BE2C (cell line): ENCODE measurements around the gene CENPQ.

Experiments
- DNase-seq: peaks from one replicate; pipeline ENCODE4 v3.0.0-alpha.2; 2020
- H3K27me3 ChIP-seq: fragments of 250-450 bp; sonication (Bioruptor Pico); 2 replicates; pipeline ENCODE4 v1.5.1; 2020; ENCODE audit warnings: mild to moderate bottlenecking
- H3K36me3 ChIP-seq: fragments of 250-450 bp; sonication (Bioruptor Pico); 2 replicates; pipeline ENCODE4 v1.5.1; 2020; ENCODE audit warnings: mild to moderate bottlenecking
- H3K4me1 ChIP-seq: fragments of 250-450 bp; sonication (Bioruptor Pico); 2 replicates; pipeline ENCODE4 v1.5.1; 2020
- H3K4me3 ChIP-seq: 2 replicates; pipeline ENCODE4 v1.5.1; 2011; ENCODE audit warnings: low read depth, low read length
- H3K9me3 ChIP-seq: fragments of 250-450 bp; sonication (Bioruptor Pico); 2 replicates; pipeline ENCODE4 v1.5.1; 2020
- CTCF ChIP-seq: IDR thresholded peaks from 2 replicates; pipeline ENCODE4 v1.5.1; 2012; ENCODE audit warnings: mild to moderate bottlenecking, low read depth, low read length

CENPQ gene

GRCh38 chr6:49514571-49515484 lies 51.7 kb downstream of the CENPQ start:
- no peaks in the 10 kb centered on the region for H3K36me3 ChIP-seq
- no peaks in the 10 kb centered on the region for H3K4me1 ChIP-seq
- TF ChIP-seq CTCF = no peak
- H3K27me3 ChIP-seq = peaks cover 18% of the 10 kb centered on the region
- no peak for DNase-seq
- H3K9me3 ChIP-seq = no peaks in the 10 kb centered on the region
- H3K4me3 ChIP-seq = no peak overlapping the region

GRCh38 chr6:49515485-49516146 lies 52.4 kb downstream of the CENPQ start:
- no peak for TF ChIP-seq CTCF
- no peak overlapping the region for H3K4me3 ChIP-seq
- peaks cover 18% of the 10 kb centered on the region for H3K27me3 ChIP-seq
- H3K4me1 ChIP-seq = no peaks in the 10 kb centered on the region
- no peak for DNase-seq
- H3K9me3 ChIP-seq = no peaks in the 10 kb centered on the region
- H3K36me3 ChIP-seq = no peaks in the 10 kb centered on the region

- H3K4me1 ChIP-seq = no peaks in the 10 kb centered on the region
- TF ChIP-seq CTCF = no peak
- H3K27me3 ChIP-seq = peaks cover 18% of the 10 kb centered on the region
- DNase-seq = no peak
- H3K9me3 ChIP-seq = no peaks in the 10 kb centered on the region
- no peak overlapping the region for H3K4me3 ChIP-seq
- no peaks in the 10 kb centered on the region for H3K36me3 ChIP-seq
Observed at GRCh38 chr6:49516147-49516505, 53.0 kb downstream of the CENPQ start.

- no peak for DNase-seq
- Histone ChIP-seq H3K4me3 (no peak overlapping the region), H3K4me1 (no peaks in the 10 kb centered on the region), H3K36me3 (no peaks in the 10 kb centered on the region), H3K27me3 (peaks cover 19% of the 10 kb centered on the region), H3K9me3 (no peaks in the 10 kb centered on the region)
- no peak for TF ChIP-seq CTCF
Observed at GRCh38 chr6:49517919-49518318, 54.7 kb downstream of the CENPQ start.

- Histone ChIP-seq H3K27me3 (peaks cover 9% of the 10 kb centered on the region), H3K4me1 (no peaks in the 10 kb centered on the region), H3K4me3 (no peak overlapping the region), H3K36me3 (no peaks in the 10 kb centered on the region), H3K9me3 (no peaks in the 10 kb centered on the region)
- TF ChIP-seq CTCF = no peak
- DNase-seq = no peak
Observed at GRCh38 chr6:49519660-49520059, 56.5 kb downstream of the CENPQ start.
